ENCODE measurements around the gene MED9.

The MED9 gene

DNA sequence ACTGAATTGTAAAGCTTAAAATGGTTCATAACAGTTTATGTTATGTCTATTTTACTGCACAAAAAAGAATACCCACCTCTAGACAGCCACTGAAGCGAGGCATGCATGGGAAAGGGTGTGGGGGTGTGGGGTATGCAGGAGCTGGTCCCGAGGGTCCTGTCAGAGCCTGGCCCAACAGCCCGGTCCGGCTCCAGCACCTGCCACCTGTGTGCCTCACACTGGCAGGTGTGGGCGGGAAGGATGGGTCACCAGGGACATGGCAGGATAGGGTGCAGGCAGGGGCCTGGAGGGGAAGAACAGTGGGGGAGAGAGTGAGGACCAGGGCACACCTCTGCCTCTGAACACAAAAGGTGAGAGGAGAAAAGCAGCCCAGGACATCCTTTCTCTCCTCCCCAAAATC lies 42.2 kb downstream of the MED9 start:
- DNase-seq: no peak

GRCh38 chr17:17519886-17520285 lies 43.1 kb downstream of the MED9 start:
- DNase-seq: no peak

DNA sequence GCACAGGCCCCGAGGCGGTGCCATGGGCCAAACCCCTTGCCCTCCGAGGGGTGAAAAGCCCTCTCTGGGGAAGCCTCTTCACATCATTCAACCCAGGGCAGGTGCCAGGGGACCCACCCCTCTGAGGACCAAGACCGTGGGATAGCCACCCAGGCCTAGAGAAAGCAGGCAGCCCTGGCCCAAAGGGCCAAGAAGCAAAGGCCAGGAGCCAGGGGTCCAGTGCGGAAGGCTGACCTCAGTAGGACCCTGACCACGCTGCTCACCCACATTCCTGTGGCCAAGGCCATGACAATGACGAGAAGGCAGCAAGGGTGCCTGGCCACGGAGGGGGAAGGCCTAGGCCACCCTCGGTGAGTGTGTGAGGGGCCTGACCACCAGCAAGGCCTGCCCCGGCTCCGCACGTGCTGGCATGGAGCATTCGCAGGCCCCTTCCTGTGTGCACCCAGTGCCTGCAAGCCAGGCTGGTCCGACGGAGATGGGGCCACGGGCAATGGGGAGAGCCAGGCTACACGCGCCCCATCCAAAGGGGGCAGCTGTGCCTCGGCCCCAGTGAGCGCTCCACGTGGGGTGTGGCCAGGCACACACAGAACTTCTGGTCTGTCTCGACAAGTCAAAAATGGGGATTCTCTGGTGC lies 43.9 kb downstream of the MED9 start:
- DNase-seq: no peak

- DNase-seq: no peak
Measured at GRCh38 chr17:17523001-17523730, 46.4 kb downstream of the MED9 start.

GRCh38 chr17:17523731-17524490 lies 47.1 kb downstream of the MED9 start:
- DNase-seq: no peak

GRCh38 chr17:17525311-17525710 lies 48.5 kb downstream of the MED9 start:
- no peak for DNase-seq

DNA sequence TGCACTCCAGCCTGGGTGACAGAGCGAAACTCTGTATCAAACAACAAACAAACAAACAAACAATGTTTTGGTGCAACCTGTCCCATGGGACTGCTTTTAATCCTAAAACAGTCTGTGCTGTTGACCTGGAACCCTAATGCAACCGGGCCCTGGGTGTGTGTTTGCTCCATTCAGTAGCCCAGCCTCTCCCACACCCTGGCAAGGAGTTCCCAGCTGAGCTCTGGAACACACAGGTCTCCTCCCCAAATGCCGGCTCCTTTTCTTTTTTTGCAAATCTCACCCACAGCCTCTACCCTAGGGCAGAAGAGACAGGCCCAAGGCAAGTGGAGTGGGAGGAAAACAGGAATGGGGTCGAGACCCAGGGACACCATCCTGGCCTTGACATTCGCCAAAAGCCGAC lies 49.2 kb downstream of the MED9 start:
- DNase-seq: no peak

GRCh38 chr17:17526369-17526768 lies 49.6 kb downstream of the MED9 start:
- DNase-seq: no peak

DNA sequence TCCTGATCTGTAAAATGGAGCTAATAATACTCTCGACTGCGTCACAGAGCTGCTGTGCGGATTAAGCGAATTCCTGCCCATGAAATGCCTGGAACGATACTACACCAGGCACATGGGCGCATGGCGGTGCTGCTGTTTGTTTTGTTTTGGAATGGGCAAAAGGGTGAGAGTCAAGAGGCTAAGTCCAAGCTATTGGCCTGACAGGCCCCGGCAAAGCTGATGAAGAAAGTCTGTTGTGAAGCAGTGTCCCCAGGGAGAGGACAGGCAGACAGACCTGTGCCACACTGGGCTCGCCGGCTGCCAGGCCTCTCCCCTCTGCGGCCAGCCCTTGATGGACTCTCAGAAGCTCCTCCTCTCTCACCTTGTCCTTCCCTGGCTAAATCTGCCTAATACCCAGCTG lies 50.7 kb downstream of the MED9 start:
- DNase-seq: no peak

DNA sequence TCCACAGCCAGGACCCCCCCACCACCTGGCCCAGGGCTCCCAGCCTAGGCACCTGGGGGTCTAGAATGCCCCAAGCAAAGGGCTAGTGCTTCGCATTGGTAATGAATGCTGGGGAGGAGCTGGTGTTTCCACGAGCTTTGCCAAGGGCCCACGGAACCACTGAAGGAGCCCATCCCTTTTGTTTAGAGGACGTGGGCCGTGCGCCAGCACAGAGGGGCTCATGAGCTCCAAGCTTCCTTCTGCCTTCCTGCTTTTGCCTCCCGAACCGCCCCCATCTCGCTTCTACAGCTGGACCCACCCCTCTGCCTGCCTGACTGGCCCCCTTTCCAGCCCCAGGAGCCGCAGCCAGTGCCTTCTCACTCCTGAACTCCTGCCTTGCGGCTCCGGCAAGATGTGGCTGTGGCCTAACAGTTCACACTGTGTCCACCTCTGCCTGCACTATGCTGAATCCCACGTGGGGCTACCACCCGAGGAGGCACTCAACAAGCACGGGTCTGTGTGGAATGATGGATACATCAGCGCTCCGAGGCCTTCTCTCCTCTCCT lies 51.2 kb downstream of the MED9 start:
- DNase-seq: no peak

GRCh38 chr17:17528696-17529652 lies 52.2 kb downstream of the MED9 start:
- no peak for DNase-seq

- DNase-seq: no peak
Measured at GRCh38 chr17:17531156-17531555, 54.4 kb downstream of the MED9 start.

- DNase-seq: no peak
Measured at GRCh38 chr17:17532991-17533390, 56.2 kb downstream of the MED9 start.

DNA sequence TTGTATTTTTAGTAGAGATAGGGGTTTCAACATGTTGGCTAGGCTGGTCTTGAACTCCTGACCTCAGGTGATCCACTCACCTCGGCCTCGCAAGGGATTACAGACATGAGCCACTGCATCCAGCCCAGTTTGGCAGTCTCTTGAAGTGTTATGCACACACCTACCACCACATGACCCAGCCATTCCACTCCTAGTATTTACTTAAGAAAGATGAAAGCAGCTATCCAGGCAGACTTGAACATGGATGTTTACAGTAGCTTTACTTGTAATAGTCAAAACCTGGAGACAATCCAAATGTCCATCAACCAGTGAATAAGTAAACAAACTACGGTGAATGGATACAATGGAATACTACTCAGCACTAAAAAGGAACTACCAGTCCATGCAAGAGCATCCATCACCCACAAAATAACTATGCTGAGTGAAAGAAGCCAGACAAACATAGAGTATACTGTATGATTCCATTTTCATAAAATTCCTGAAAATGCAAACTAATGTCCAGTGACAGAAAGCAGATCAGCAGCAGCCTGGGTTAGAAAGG lies 57.2 kb downstream of the MED9 start:
- DNase-seq: no peak

DNA sequence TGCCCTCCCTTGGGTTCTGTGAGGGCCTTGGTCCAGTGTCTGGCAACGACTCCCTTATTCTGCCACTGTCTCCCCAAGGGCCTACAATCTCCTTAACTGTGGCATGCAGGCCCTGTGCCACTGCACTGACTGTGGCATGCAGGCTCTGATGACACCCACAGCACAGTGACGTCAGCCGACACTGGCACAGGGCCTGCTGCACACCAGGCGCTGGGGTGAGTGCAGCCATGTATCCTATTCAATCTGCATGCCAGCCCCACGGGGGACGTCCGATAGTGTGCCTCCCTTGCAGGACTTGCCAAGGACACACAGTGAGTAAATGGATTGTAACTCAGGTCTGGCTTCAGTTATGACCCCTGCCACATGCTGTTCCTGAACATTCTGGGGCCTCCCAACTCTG lies 59.2 kb downstream of the MED9 start:
- peak; percentile 56 for DNase-seq

GRCh38 chr17:17536702-17537101 lies 59.9 kb downstream of the MED9 start:
- DNase-seq: no peak

DNA sequence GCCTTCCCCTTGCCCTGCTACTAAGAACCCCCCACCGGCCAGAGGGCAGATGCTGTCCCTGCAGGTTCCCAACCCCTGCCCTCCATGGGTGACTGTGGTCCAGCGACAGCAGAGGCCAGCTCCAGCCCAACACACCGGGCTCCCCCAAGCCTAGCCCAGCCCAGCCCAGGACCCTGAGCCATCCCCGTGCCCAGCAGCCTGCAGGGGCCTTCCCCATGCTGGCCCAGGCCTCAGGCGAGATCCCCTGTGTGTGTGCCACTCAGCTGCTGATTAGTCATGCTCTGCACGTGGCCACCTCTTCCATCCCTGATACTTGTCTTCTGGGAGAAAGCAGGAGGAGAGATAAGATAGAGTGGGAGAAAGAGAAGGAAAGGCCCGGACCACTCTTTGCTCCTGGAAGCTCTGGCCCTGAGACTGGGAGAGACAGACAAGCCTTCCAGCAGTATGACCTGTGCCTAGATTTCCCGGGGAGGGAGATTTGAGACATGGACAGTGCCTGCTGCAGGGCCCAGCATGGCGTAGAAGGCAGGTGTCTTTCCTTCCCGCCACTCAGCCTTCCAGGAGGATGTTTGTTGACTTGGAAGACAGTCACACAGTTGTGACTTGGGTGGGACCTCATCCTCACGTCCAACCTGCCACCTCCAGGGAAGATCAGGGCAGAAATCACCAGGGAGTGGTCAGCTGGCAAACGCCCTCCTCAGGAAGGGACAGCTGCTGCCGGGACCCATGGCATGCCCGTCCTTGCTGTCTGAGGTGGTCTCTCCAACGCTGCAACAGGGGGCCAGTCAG lies 60.7 kb downstream of the MED9 start:
- no peak for DNase-seq

DNA sequence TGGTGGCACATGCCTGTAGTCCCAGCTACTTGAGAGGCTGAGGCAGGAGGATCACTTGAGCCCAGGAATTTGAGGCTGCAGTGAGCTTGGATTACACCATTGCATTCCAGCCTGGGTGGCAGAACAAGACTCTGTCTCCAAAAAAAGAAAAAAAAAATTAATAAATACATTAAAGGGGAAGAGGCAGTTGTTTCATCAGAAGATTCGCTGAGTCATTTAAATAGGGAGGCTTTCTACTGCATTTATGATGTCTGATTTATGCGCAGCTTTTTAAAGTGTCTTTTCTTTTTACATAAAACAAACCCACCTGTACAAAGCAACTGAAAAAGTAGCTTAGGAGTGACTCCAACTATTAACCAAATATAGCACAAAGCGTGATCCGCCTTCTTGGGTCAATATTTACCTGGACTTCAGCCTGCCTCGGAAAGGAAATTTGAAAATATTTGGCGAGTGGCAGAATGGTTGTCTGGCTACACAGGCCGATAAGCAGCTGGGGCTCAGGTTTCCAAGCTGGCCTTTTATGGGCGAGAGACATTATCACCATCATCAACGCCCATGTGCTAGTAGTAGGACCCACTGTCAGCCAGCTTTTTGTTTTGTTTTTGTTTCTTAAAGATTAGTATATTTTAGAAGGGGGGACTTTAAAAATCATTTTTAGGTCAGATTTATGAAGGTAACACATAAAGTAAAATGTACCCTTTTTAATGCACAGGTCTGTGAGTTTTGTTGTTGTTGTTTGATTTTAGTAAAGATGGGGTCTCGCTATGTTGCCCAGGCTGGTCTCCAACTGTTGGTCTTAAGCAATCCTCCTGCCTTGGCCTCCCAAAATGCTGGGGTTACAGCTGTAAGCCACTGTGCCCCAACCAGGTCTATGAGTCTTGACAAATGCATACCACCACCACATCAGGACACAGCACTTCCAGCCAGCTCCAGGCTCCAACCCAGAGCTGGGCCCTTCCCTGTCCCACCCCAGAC lies 61.9 kb downstream of the MED9 start:
- DNase-seq: peak; percentile 19

DNA sequence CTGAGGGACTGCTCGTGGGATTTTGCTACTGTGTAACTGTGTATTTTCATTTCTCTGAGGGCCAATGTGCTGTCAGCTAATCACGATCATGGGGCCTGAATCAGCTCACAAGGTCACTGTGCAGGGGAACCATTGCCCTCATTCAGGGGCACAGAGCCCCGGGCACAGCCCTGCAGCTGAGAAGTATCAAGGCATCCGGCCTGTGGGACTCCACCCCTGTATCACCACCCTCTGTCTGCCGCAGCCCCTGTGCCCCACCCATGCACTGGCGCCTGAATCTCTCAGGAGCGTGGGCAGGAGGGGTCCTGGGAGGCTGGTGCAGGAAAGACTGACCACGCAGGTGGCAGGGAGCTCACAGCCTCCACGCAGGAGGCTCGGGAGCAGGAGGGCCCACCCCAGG lies 62.8 kb downstream of the MED9 start:
- no peak for DNase-seq

- DNase-seq: no peak
Measured at GRCh38 chr17:17540278-17540906, 63.6 kb downstream of the MED9 start.
